HG03045 (cell line): ENCODE data around the gene ERF.
A peak's percentile ranks its signal among the peaks of the same experiment; 100 is the strongest.

Experiments
- ATAC-seq: cut with Tn5 transposase; IDR thresholded peaks from one replicate; pipeline ENCODE4 v1.9.1; 2021; ENCODE audit warnings: mild to moderate bottlenecking, moderate library complexity; ENCODE audit not compliant: unreplicated experiment

The ERF gene

GRCh38 chr19:42254850-42255765, at the start of gene ERF:
TSS of gene ERF (minus strand) at chr19:42255128. CDS start at chr19:42254999, 129 bp downstream.
- ATAC-seq, result peak; percentile 56

- ATAC-seq, result no peak
These were observed 48.9 kb upstream of the ERF start for GRCh38 chr19:42303876-42304275.

- ATAC-seq, result no peak
These were observed 48.2 kb upstream of the ERF start for GRCh38 chr19:42303101-42303464.

- ATAC-seq, result peak; percentile 5
These were observed 46.8 kb upstream of the ERF start, which contains the start of gene PRR19 for GRCh38 chr19:42301646-42302203. TSS of gene PRR19 (plus strand) at chr19:42302132. CDS start at chr19:42309585, 7,453 bp downstream.

GRCh38 chr19:42297039-42297438, 42.1 kb upstream of the ERF start:
- no peak for ATAC-seq

- ATAC-seq, result no peak
These were observed 41.0 kb upstream of the ERF start for GRCh38 chr19:42295831-42296525.

GRCh38 chr19:42295342-42295741, 40.4 kb upstream of the ERF start:
- no peak for ATAC-seq

GRCh38 chr19:42294471-42295137, 39.7 kb upstream of the ERF start:
- no peak for ATAC-seq

- no peak for ATAC-seq
These were observed 39.0 kb upstream of the ERF start for GRCh38 chr19:42293948-42294347.

- no peak for ATAC-seq
These were observed 38.6 kb upstream of the ERF start for GRCh38 chr19:42293540-42293939.

- no peak for ATAC-seq
These were observed 38.0 kb upstream of the ERF start for GRCh38 chr19:42292963-42293362.

- ATAC-seq, result no peak
These were observed 37.4 kb upstream of the ERF start for GRCh38 chr19:42292042-42292960.

GRCh38 chr19:42291435-42291810, 36.5 kb upstream of the ERF start:
- ATAC-seq, result no peak

GRCh38 chr19:42290523-42291434, 35.9 kb upstream of the ERF start:
- no peak for ATAC-seq

- ATAC-seq, result no peak
These were observed 35.2 kb upstream of the ERF start for GRCh38 chr19:42290136-42290522.

- ATAC-seq, result no peak
These were observed 34.7 kb upstream of the ERF start for GRCh38 chr19:42289556-42290041.

GRCh38 chr19:42288881-42289555, 34.1 kb upstream of the ERF start:
- ATAC-seq, result no peak

GRCh38 chr19:42288387-42288786, 33.5 kb upstream of the ERF start:
- ATAC-seq, result no peak

- no peak for ATAC-seq
These were observed 32.8 kb upstream of the ERF start for GRCh38 chr19:42287827-42288107.
